Caco-2 (cell line): ENCODE measurements around the gene PMFBP1. TPM values are rescaled to one million over a fixed set of nuclear protein-coding genes. Genes with fewer than 3 reads are reported as not detected.

ENCODE experiments used
- BruUV-seq: library from RNA; stranded (reverse); fragments of 400-500 nt; replicated peaks from 2 replicates; lab custom pipeline; 2021; lab: Mats Ljungman, UMichigan
- CTCF ChIA-PET: fragments of 300-600 bp; sonication (Branson Sonifier 250); formaldehyde crosslinking; loops from one replicate; lab custom pipeline; 2022; ENCODE audit warnings: antibody characterized with exemption; lab: Charles Lee
- POLR2A ChIA-PET: fragments of 300-600 bp; sonication (Branson Sonifier 250); formaldehyde crosslinking; loops from one replicate; lab custom pipeline; 2022; ENCODE audit warnings: antibody characterized with exemption; lab: Charles Lee
- DNase-seq, 2 experiments: peaks; one replicate each; pipeline versions ENCODE4 v3.0.0 to v3.0.0-alpha.2; 2020 to 2022
- H3K27me3 ChIP-seq: replicated peaks from 2 replicates; pipeline ENCODE4 v1.6.0; 2011; ENCODE audit warnings: low read length; ENCODE audit not compliant: control insufficient read depth, insufficient read depth
- H3K36me3 ChIP-seq: 2 replicates; pipeline ENCODE4 v1.5.1; 2011; ENCODE audit warnings: low read length; ENCODE audit not compliant: control insufficient read depth, insufficient read depth
- H3K4me1 ChIP-seq: fragments of 250-450 bp; sonication (Bioruptor Pico); 2 replicates; pipeline ENCODE4 v1.5.1; 2020; ENCODE audit warnings: mild to moderate bottlenecking
- H3K4me3 ChIP-seq: 2 replicates; pipeline ENCODE4 v1.5.1; 2011; ENCODE audit warnings: low read depth, mild to moderate bottlenecking, control low read depth, low read length
- H3K9me3 ChIP-seq: fragments of 250-450 bp; sonication (Bioruptor Pico); 2 replicates; pipeline ENCODE4 v1.5.1; 2020; ENCODE audit warnings: mild to moderate bottlenecking, moderate library complexity
- H3K27ac Mint-ChIP-seq: one replicate; pipeline ENCODE4 v1.8.0; 2022; ENCODE audit warnings: mixed read lengths; ENCODE audit not compliant: unreplicated experiment
- H3K27me3 Mint-ChIP-seq: one replicate; pipeline ENCODE4 v1.8.0; 2022; ENCODE audit warnings: mixed read lengths; ENCODE audit not compliant: insufficient read depth, unreplicated experiment
- H3K36me3 Mint-ChIP-seq: one replicate; pipeline ENCODE4 v1.8.0; 2022; ENCODE audit warnings: mild to moderate bottlenecking, mixed read lengths; ENCODE audit not compliant: insufficient read depth, unreplicated experiment
- H3K4me1 Mint-ChIP-seq: one replicate; pipeline ENCODE4 v1.8.0; 2022; ENCODE audit warnings: low read depth, mixed read lengths; ENCODE audit not compliant: unreplicated experiment
- H3K4me3 Mint-ChIP-seq: one replicate; pipeline ENCODE4 v1.8.0; 2022; ENCODE audit warnings: mild to moderate bottlenecking, moderate library complexity, mixed read lengths; ENCODE audit not compliant: unreplicated experiment
- H3K9me3 Mint-ChIP-seq: one replicate; pipeline ENCODE4 v1.8.0; 2022; ENCODE audit warnings: mixed read lengths; ENCODE audit not compliant: unreplicated experiment
- CTCF ChIP-seq, 2 experiments: fragments of 200-600 bp in 1 of 2; IDR thresholded peaks; 1 replicate in 1 of 2; 2 replicates in 1 of 2; pipeline versions ENCODE4 v1.5.1 to v1.8.0; 2011 to 2022; ENCODE audit warnings: antibody characterized with exemption in 1 of 2, control low read depth in 1 of 2, inconsistent platforms in 1 of 2, low read depth in 1 of 2, low read length in 1 of 2, mild to moderate bottlenecking in 1 of 2, moderate library complexity in 1 of 2; ENCODE audit not compliant: insufficient read depth in 1 of 2, severe bottlenecking in 1 of 2, unreplicated experiment in 1 of 2
- intact Hi-C: fragments of 100-400 bp; cut with micrococcal nuclease; formaldehyde crosslinking; loops from one replicate; pipeline ENCODE4 v1.10.0; 2022; ENCODE audit not compliant: unreplicated experiment
- total RNA-seq: library from RNA; stranded (reverse); gene quantifications from 2 replicates; pipeline ENCODE4 v1.2.3, GENCODE V29; 2022

The PMFBP1 gene
- total RNA-seq, 1 experiment from 2014 or later = 5.6 TPM

- Mint-ChIP-seq H3K36me3 (no peaks in the 10 kb centered on the region), H3K4me3 (no peak overlapping the region), H3K9me3 (no peaks in the 10 kb centered on the region), H3K27ac (no peak overlapping the region), H3K4me1 (no peaks in the 10 kb centered on the region), H3K27me3 (peaks cover 3% of the 10 kb centered on the region)
- no peak overlapping the region for H3K4me3 ChIP-seq
- no peaks in the 10 kb centered on the region for H3K27me3 ChIP-seq
- CTCF ChIA-PET = no interaction called here
- H3K9me3 ChIP-seq = no peaks in the 10 kb centered on the region
- no peak for DNase-seq
- POLR2A ChIA-PET = no interaction called here
- no peak for TF ChIP-seq CTCF (IDR thresholded peaks at IDR 0.05; ENCODE audit: insufficient read depth in 1 of 2, low read depth in 1 of 2, low read length in 1 of 2, severe bottlenecking in 1 of 2, unreplicated experiment in 1 of 2)
- intact Hi-C loops = no loop called here
- no peaks in the 10 kb centered on the region for H3K4me1 ChIP-seq
- H3K36me3 ChIP-seq = no peaks in the 10 kb centered on the region
- BruUV-seq = no TSS peak
These were observed 5.8 kb downstream of the PMFBP1 start for GRCh38 chr16:72166151-72166550.

GRCh38 chr16:72164691-72165090, 7.3 kb downstream of the PMFBP1 start:
- H3K4me1 ChIP-seq = no peaks in the 10 kb centered on the region
- H3K4me3 Mint-ChIP-seq = no peak overlapping the region
- H3K27me3 Mint-ChIP-seq = peaks cover 3% of the 10 kb centered on the region
- H3K9me3 Mint-ChIP-seq = no peaks in the 10 kb centered on the region
- H3K36me3 Mint-ChIP-seq = no peaks in the 10 kb centered on the region
- no peak overlapping the region for H3K4me3 ChIP-seq
- H3K9me3 ChIP-seq = no peaks in the 10 kb centered on the region
- H3K4me1 Mint-ChIP-seq = no peaks in the 10 kb centered on the region
- ChIA-PET CTCF (no interaction called here), POLR2A (interaction anchor here (0.7 kb wide), 1 partner anchor 260 kb away, joined by 3 read pairs; no protein-coding TSS in a partner anchor)
- TF ChIP-seq CTCF (IDR thresholded peaks at IDR 0.05; ENCODE audit: insufficient read depth in 1 of 2, low read depth in 1 of 2, low read length in 1 of 2, severe bottlenecking in 1 of 2, unreplicated experiment in 1 of 2) = no peak
- no peak for DNase-seq
- intact Hi-C loops = no loop called here
- no peak overlapping the region for H3K27ac Mint-ChIP-seq
- H3K27me3 ChIP-seq = no peaks in the 10 kb centered on the region
- BruUV-seq = no TSS peak
- H3K36me3 ChIP-seq = no peaks in the 10 kb centered on the region

GRCh38 chr16:72162105-72162692, 9.8 kb downstream of the PMFBP1 start:
- Histone ChIP-seq H3K4me3 (no peak overlapping the region), H3K36me3 (no peaks in the 10 kb centered on the region), H3K9me3 (no peaks in the 10 kb centered on the region), H3K27me3 (no peaks in the 10 kb centered on the region), H3K4me1 (peaks cover 6% of the 10 kb centered on the region; the same call in 1 of the 2 replicates)
- ChIA-PET POLR2A (no interaction called here), CTCF (no interaction called here)
- DNase-seq = no peak
- H3K9me3 Mint-ChIP-seq = no peaks in the 10 kb centered on the region
- no peak for TF ChIP-seq CTCF (IDR thresholded peaks at IDR 0.05; ENCODE audit: insufficient read depth in 1 of 2, low read depth in 1 of 2, low read length in 1 of 2, severe bottlenecking in 1 of 2, unreplicated experiment in 1 of 2)
- no peaks in the 10 kb centered on the region for H3K4me1 Mint-ChIP-seq
- H3K4me3 Mint-ChIP-seq = no peak overlapping the region
- intact Hi-C loops = no loop called here
- BruUV-seq = no TSS peak
- no peaks in the 10 kb centered on the region for H3K36me3 Mint-ChIP-seq
- H3K27ac Mint-ChIP-seq = no peak overlapping the region
- no peaks in the 10 kb centered on the region for H3K27me3 Mint-ChIP-seq
